GM08714 (cell line): Measurements from ENCODE around the gene CACNA1D.

Experiments used
- H3K4me3 ChIP-seq: fragments of 200-500 bp; sonication (Bioruptor generic); 2 replicates; pipeline ENCODE4 v1.5.1; 2014; ENCODE audit warnings: mild to moderate bottlenecking, low read length, inconsistent platforms
- ZNF274 ChIP-seq: IDR thresholded peaks from 2 replicates; pipeline ENCODE4 v1.6.1; 2012; ENCODE audit warnings: mild to moderate bottlenecking, low read depth, low read length

CACNA1D gene

GRCh38 chr3:53592862-53593261, 98.5 kb downstream of the CACNA1D start:
- no peak overlapping the region for H3K4me3 ChIP-seq
- TF ChIP-seq ZNF274 = no peak

GRCh38 chr3:53593611-53594010, 99.2 kb downstream of the CACNA1D start:
- TF ChIP-seq ZNF274 = no peak
- H3K4me3 ChIP-seq = no peak overlapping the region

- no peak for TF ChIP-seq ZNF274
- no peak overlapping the region for H3K4me3 ChIP-seq
Observed at GRCh38 chr3:53594276-53594675, 99.9 kb downstream of the CACNA1D start.

- H3K4me3 ChIP-seq = no peak overlapping the region
- TF ChIP-seq ZNF274 = no peak
Observed at GRCh38 chr3:53595660-53596059, 101.2 kb downstream of the CACNA1D start.

- H3K4me3 ChIP-seq = no peak overlapping the region
- no peak for TF ChIP-seq ZNF274
Observed at GRCh38 chr3:53597136-53597915, 102.9 kb downstream of the CACNA1D start.

GRCh38 chr3:53599771-53600170, 105.4 kb downstream of the CACNA1D start:
- H3K4me3 ChIP-seq = no peak overlapping the region
- no peak for TF ChIP-seq ZNF274

GRCh38 chr3:53602866-53603265, 108.5 kb downstream of the CACNA1D start:
- no peak overlapping the region for H3K4me3 ChIP-seq
- no peak for TF ChIP-seq ZNF274

- no peak overlapping the region for H3K4me3 ChIP-seq
- no peak for TF ChIP-seq ZNF274
Observed at GRCh38 chr3:53604232-53604631, 109.8 kb downstream of the CACNA1D start.

GRCh38 chr3:53606793-53607192, 112.4 kb downstream of the CACNA1D start:
- TF ChIP-seq ZNF274 = no peak
- H3K4me3 ChIP-seq = no peak overlapping the region

GRCh38 chr3:53612508-53612907, 118.1 kb downstream of the CACNA1D start:
- H3K4me3 ChIP-seq = no peak overlapping the region
- TF ChIP-seq ZNF274 = no peak

GRCh38 chr3:53613125-53613524, 118.7 kb downstream of the CACNA1D start:
- TF ChIP-seq ZNF274 = no peak

GRCh38 chr3:53614307-53614706, 119.9 kb downstream of the CACNA1D start:
- no peak for TF ChIP-seq ZNF274
- no peak overlapping the region for H3K4me3 ChIP-seq

More at GRCh38 chr3:53613125-53613524, 118.7 kb downstream of the CACNA1D start:
- no peak overlapping the region for H3K4me3 ChIP-seq

GRCh38 chr3:53616321-53616720, 121.9 kb downstream of the CACNA1D start:
- no peak overlapping the region for H3K4me3 ChIP-seq
- no peak for TF ChIP-seq ZNF274

GRCh38 chr3:53616971-53617892, 122.8 kb downstream of the CACNA1D start:
- no peak overlapping the region for H3K4me3 ChIP-seq
- no peak for TF ChIP-seq ZNF274
